ENCODE results near the gene EPB41.

GRCh38 chr1:28933277-28933676 is 18.9 kb downstream of the EPB41 start:
- TF ChIP-seq, protein P1, sequence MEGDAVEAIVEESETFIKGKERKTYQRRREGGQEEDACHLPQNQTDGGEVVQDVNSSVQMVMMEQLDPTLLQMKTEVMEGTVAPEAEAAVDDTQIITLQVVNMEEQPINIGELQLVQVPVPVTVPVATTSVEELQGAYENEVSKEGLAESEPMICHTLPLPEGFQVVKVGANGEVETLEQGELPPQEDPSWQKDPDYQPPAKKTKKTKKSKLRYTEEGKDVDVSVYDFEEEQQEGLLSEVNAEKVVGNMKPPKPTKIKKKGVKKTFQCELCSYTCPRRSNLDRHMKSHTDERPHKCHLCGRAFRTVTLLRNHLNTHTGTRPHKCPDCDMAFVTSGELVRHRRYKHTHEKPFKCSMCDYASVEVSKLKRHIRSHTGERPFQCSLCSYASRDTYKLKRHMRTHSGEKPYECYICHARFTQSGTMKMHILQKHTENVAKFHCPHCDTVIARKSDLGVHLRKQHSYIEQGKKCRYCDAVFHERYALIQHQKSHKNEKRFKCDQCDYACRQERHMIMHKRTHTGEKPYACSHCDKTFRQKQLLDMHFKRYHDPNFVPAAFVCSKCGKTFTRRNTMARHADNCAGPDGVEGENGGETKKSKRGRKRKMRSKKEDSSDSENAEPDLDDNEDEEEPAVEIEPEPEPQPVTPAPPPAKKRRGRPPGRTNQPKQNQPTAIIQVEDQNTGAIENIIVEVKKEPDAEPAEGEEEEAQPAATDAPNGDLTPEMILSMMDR (IDR thresholded peaks at IDR 0.05; ENCODE audit: low read depth, low read length), result no peak
- no peak for TF ChIP-seq EZH2phosphoT487 (IDR thresholded peaks at IDR 0.05; ENCODE audit: low read depth)
